ENCODE measurements around the gene PDE4C. TPM values are rescaled to one million over a fixed set of nuclear protein-coding genes. Genes with fewer than 3 reads are reported as not detected.

PDE4C gene
- total RNA-seq, 1 experiment from 2014 or later: 3.0 TPM

DNA sequence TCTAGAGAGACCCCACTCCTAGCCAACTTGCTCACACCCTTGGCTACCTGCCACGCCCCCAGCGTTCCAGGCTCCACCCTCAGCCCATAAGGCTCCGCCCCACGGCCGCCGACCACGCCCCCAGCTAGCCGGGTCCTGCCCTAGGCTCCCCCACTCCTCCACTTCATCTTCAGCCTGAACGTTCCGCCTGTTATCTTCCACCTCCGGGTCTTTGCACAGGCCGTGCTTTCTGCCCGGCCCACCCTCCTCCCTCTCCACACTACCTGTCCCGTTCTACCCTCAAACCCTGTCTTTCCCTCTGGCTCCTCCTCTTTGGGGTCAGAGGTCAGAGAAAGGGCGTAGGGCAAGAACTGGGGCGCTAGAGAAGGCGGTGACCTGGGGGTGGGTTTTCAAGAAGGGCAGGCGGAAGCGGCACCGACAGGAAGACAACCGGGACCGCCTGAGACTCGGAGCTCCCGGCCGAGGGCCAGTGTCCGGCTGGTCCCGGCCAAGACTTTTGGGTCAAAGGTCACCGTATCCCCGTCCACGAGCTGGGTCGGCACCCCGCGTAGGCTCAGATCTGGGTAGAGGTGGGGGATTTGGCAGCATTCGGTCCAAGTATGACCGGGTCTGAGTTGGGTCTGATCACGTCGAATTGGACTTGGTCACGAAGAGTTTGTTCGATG lies 2.2 kb downstream of the PDE4C start (continued):
- TF ChIP-seq, protein P1, sequence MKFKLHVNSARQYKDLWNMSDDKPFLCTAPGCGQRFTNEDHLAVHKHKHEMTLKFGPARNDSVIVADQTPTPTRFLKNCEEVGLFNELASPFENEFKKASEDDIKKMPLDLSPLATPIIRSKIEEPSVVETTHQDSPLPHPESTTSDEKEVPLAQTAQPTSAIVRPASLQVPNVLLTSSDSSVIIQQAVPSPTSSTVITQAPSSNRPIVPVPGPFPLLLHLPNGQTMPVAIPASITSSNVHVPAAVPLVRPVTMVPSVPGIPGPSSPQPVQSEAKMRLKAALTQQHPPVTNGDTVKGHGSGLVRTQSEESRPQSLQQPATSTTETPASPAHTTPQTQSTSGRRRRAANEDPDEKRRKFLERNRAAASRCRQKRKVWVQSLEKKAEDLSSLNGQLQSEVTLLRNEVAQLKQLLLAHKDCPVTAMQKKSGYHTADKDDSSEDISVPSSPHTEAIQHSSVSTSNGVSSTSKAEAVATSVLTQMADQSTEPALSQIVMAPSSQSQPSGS (CRISPR knock-in tag; IDR thresholded peaks at IDR 0.05; ENCODE audit: borderline replicate concordance, low read depth): no peak
- TF ChIP-seq EMX1 (CRISPR knock-in tag; IDR thresholded peaks at IDR 0.05) (no peak), TEAD1 (CRISPR knock-in tag; IDR thresholded peaks at IDR 0.05) (no peak), NFATC4 (CRISPR knock-in tag; IDR thresholded peaks at IDR 0.05) (no peak), IRF2 (CRISPR knock-in tag; IDR thresholded peaks at IDR 0.05; ENCODE audit: borderline replicate concordance, low read depth) (no peak), ZNF121 (CRISPR knock-in tag; IDR thresholded peaks at IDR 0.05) (peak; percentile 75; the same call in 1 of the 2 replicates), GTF2I (CRISPR knock-in tag; conservative IDR thresholded peaks at IDR 0.05) (0 out of 2 replicates have a peak, but pooled peaks have one; percentile 41), ZBTB21 (CRISPR knock-in tag; IDR thresholded peaks at IDR 0.05; ENCODE audit: borderline replicate concordance) (no peak), ZNF416 (CRISPR knock-in tag; IDR thresholded peaks at IDR 0.05) (no peak), GRHL2 (CRISPR knock-in tag; IDR thresholded peaks at IDR 0.05; ENCODE audit: insufficient replicate concordance, severe bottlenecking) (no peak), SMAD3 (CRISPR knock-in tag; IDR thresholded peaks at IDR 0.05; ENCODE audit: borderline replicate concordance) (no peak), MXD4 (CRISPR knock-in tag; IDR thresholded peaks at IDR 0.05; ENCODE audit: borderline replicate concordance) (no peak), ELF4 (CRISPR knock-in tag; IDR thresholded peaks at IDR 0.05; ENCODE audit: low read depth) (no peak), CREB1 (CRISPR knock-in tag; IDR thresholded peaks at IDR 0.05) (no peak), SP1 (CRISPR knock-in tag; conservative IDR thresholded peaks at IDR 0.05) (peak; percentile 93), ZNF396 (CRISPR knock-in tag; IDR thresholded peaks at IDR 0.05; ENCODE audit: borderline replicate concordance) (no peak)
- TF ChIP-seq, protein P2, sequence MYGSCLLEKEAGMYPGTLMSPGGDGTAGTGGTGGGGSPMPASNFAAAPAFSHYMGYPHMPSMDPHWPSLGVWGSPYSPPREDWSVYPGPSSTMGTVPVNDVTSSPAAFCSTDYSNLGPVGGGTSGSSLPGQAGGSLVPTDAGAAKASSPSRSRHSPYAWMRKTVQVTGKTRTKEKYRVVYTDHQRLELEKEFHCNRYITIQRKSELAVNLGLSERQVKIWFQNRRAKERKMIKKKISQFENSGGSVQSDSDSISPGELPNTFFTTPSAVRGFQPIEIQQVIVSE (CRISPR knock-in tag; IDR thresholded peaks at IDR 0.05; ENCODE audit: borderline replicate concordance): no peak
- TF ChIP-seq, protein P3, sequence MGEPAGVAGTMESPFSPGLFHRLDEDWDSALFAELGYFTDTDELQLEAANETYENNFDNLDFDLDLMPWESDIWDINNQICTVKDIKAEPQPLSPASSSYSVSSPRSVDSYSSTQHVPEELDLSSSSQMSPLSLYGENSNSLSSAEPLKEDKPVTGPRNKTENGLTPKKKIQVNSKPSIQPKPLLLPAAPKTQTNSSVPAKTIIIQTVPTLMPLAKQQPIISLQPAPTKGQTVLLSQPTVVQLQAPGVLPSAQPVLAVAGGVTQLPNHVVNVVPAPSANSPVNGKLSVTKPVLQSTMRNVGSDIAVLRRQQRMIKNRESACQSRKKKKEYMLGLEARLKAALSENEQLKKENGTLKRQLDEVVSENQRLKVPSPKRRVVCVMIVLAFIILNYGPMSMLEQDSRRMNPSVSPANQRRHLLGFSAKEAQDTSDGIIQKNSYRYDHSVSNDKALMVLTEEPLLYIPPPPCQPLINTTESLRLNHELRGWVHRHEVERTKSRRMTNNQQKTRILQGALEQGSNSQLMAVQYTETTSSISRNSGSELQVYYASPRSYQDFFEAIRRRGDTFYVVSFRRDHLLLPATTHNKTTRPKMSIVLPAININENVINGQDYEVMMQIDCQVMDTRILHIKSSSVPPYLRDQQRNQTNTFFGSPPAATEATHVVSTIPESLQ (CRISPR knock-in tag; IDR thresholded peaks at IDR 0.05): no peak
- TF ChIP-seq, protein P4, sequence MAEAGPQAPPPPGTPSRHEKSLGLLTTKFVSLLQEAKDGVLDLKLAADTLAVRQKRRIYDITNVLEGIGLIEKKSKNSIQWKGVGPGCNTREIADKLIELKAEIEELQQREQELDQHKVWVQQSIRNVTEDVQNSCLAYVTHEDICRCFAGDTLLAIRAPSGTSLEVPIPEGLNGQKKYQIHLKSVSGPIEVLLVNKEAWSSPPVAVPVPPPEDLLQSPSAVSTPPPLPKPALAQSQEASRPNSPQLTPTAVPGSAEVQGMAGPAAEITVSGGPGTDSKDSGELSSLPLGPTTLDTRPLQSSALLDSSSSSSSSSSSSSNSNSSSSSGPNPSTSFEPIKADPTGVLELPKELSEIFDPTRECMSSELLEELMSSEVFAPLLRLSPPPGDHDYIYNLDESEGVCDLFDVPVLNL (CRISPR knock-in tag; IDR thresholded peaks at IDR 0.05; ENCODE audit: borderline replicate concordance, low read depth): no peak
- TF ChIP-seq, protein P5, sequence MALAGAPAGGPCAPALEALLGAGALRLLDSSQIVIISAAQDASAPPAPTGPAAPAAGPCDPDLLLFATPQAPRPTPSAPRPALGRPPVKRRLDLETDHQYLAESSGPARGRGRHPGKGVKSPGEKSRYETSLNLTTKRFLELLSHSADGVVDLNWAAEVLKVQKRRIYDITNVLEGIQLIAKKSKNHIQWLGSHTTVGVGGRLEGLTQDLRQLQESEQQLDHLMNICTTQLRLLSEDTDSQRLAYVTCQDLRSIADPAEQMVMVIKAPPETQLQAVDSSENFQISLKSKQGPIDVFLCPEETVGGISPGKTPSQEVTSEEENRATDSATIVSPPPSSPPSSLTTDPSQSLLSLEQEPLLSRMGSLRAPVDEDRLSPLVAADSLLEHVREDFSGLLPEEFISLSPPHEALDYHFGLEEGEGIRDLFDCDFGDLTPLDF (CRISPR knock-in tag; IDR thresholded peaks at IDR 0.05): no peak
- TF ChIP-seq, protein P6, sequence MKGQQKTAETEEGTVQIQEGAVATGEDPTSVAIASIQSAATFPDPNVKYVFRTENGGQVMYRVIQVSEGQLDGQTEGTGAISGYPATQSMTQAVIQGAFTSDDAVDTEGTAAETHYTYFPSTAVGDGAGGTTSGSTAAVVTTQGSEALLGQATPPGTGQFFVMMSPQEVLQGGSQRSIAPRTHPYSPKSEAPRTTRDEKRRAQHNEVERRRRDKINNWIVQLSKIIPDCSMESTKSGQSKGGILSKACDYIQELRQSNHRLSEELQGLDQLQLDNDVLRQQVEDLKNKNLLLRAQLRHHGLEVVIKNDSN (CRISPR knock-in tag; IDR thresholded peaks at IDR 0.05): no peak
- TF ChIP-seq, protein P7, sequence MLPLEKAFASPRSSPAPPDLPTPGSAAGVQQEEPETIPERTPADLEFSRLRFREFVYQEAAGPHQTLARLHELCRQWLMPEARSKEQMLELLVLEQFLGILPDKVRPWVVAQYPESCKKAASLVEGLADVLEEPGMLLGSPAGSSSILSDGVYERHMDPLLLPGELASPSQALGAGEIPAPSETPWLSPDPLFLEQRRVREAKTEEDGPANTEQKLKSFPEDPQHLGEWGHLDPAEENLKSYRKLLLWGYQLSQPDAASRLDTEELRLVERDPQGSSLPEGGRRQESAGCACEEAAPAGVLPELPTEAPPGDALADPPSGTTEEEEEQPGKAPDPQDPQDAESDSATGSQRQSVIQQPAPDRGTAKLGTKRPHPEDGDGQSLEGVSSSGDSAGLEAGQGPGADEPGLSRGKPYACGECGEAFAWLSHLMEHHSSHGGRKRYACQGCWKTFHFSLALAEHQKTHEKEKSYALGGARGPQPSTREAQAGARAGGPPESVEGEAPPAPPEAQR (CRISPR knock-in tag; IDR thresholded peaks at IDR 0.05): no peak
- TF ChIP-seq, protein P8, sequence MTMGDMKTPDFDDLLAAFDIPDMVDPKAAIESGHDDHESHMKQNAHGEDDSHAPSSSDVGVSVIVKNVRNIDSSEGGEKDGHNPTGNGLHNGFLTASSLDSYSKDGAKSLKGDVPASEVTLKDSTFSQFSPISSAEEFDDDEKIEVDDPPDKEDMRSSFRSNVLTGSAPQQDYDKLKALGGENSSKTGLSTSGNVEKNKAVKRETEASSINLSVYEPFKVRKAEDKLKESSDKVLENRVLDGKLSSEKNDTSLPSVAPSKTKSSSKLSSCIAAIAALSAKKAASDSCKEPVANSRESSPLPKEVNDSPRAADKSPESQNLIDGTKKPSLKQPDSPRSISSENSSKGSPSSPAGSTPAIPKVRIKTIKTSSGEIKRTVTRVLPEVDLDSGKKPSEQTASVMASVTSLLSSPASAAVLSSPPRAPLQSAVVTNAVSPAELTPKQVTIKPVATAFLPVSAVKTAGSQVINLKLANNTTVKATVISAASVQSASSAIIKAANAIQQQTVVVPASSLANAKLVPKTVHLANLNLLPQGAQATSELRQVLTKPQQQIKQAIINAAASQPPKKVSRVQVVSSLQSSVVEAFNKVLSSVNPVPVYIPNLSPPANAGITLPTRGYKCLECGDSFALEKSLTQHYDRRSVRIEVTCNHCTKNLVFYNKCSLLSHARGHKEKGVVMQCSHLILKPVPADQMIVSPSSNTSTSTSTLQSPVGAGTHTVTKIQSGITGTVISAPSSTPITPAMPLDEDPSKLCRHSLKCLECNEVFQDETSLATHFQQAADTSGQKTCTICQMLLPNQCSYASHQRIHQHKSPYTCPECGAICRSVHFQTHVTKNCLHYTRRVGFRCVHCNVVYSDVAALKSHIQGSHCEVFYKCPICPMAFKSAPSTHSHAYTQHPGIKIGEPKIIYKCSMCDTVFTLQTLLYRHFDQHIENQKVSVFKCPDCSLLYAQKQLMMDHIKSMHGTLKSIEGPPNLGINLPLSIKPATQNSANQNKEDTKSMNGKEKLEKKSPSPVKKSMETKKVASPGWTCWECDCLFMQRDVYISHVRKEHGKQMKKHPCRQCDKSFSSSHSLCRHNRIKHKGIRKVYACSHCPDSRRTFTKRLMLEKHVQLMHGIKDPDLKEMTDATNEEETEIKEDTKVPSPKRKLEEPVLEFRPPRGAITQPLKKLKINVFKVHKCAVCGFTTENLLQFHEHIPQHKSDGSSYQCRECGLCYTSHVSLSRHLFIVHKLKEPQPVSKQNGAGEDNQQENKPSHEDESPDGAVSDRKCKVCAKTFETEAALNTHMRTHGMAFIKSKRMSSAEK (CRISPR knock-in tag; IDR thresholded peaks at IDR 0.05; ENCODE audit: borderline replicate concordance): no peak
- TF ChIP-seq, protein P9, sequence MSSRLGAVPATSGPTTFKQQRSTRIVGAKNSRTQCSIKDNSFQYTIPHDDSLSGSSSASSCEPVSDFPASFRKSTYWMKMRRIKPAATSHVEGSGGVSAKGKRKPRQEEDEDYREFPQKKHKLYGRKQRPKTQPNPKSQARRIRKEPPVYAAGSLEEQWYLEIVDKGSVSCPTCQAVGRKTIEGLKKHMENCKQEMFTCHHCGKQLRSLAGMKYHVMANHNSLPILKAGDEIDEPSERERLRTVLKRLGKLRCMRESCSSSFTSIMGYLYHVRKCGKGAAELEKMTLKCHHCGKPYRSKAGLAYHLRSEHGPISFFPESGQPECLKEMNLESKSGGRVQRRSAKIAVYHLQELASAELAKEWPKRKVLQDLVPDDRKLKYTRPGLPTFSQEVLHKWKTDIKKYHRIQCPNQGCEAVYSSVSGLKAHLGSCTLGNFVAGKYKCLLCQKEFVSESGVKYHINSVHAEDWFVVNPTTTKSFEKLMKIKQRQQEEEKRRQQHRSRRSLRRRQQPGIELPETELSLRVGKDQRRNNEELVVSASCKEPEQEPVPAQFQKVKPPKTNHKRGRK (CRISPR knock-in tag; IDR thresholded peaks at IDR 0.05; ENCODE audit: borderline replicate concordance): no peak
